ENCODE data around the gene MAPK11. TPM values are rescaled to one million over a fixed set of nuclear protein-coding genes. Genes with fewer than 3 reads are reported as not detected.

Gene MAPK11
- polyA plus RNA-seq, 1 donor (not counting 4 experiments of a cell fraction or from before 2014, with no cell fraction given): 4.6 TPM

GRCh38 chr22:50293441-50294318 is 23.5 kb upstream of the MAPK11 start:
- Histone ChIP-seq H3K27ac (ENCODE audit: control insufficient read depth, insufficient read depth, low read length) (peak overlapping the region; percentile 61), H3K36me3 (ENCODE audit: control insufficient read depth in 2 of 2, extremely low read depth in 1 of 2, insufficient read depth in 2 of 2, low read length in 2 of 2) (peaks cover 20 to 25% of the 10 kb centered on the region in 2 experiments), H3K27me3 (ENCODE audit: control insufficient read depth, extremely low read depth, insufficient read depth, low read length) (no peaks in the 10 kb centered on the region), H3K4me3 (ENCODE audit: control insufficient read depth in 2 of 3, extremely low read depth in 1 of 3, insufficient read depth in 2 of 3, low read depth in 1 of 3, low read length in 3 of 3) (peak overlapping the region; percentile 19 to 57 (median 32)), H3K9ac (ENCODE audit: control insufficient read depth, extremely low read depth, insufficient read depth, low read length) (peak overlapping the region; percentile 50), H3K79me2 (ENCODE audit: control insufficient read depth, insufficient read depth, low read length) (peaks cover 94% of the 10 kb centered on the region), H4K20me1 (ENCODE audit: control insufficient read depth, extremely low read depth, insufficient read depth, low read length) (peaks cover 17% of the 10 kb centered on the region), H3K4me2 (ENCODE audit: control insufficient read depth, extremely low read depth, insufficient read depth, low read depth, low read length) (peak overlapping the region; percentile 79), H2AFZ (ENCODE audit: control insufficient read depth, low read length) (no peak overlapping the region), H3K9me1 (ENCODE audit: control insufficient read depth, extremely low read depth, insufficient read depth, low read length) (no peaks in the 10 kb centered on the region), H3K4me1 (ENCODE audit: control insufficient read depth, extremely low read depth, insufficient read depth, low read length) (peaks cover 18% of the 10 kb centered on the region), H3K9me3 (ENCODE audit: control insufficient read depth, low read depth, low read length) (no peaks in the 10 kb centered on the region)
- FAIRE-seq (no peak), DNase-seq (ENCODE audit: low read depth, low spot score) (no peak)
- TF ChIP-seq EZH2 (IDR thresholded peaks at IDR 0.05; ENCODE audit: low read length) (no peak), CTCF (optimal IDR thresholded peaks at IDR 0.05 in 1 of 3, IDR thresholded peaks at IDR 0.05 in 1 of 3, conservative IDR thresholded peaks at IDR 0.05 in 1 of 3; ENCODE audit: extremely low read depth in 1 of 3, insufficient read depth in 2 of 3, low read length in 3 of 3) (no peak)
- dilution Hi-C loops (cut with MboI; ENCODE audit: extremely low pct_ligation_motif_present, low sequenced_read_pairs): no loop called here

- Histone ChIP-seq H3K9me1 (ENCODE audit: control insufficient read depth, extremely low read depth, insufficient read depth, low read length) (no peaks in the 10 kb centered on the region), H3K27ac (ENCODE audit: control insufficient read depth, insufficient read depth, low read length) (peak overlapping the region; percentile 26), H3K4me3 (ENCODE audit: control insufficient read depth in 2 of 3, extremely low read depth in 1 of 3, insufficient read depth in 2 of 3, low read depth in 1 of 3, low read length in 3 of 3) (peak overlapping the region; percentile 32 to 57 (median 49)), H3K9ac (ENCODE audit: control insufficient read depth, extremely low read depth, insufficient read depth, low read length) (peak overlapping the region; percentile 50), H3K27me3 (ENCODE audit: control insufficient read depth, extremely low read depth, insufficient read depth, low read length) (no peaks in the 10 kb centered on the region), H3K36me3 (ENCODE audit: control insufficient read depth in 2 of 2, extremely low read depth in 1 of 2, insufficient read depth in 2 of 2, low read length in 2 of 2) (peaks cover 25 to 32% of the 10 kb centered on the region in 2 experiments), H4K20me1 (ENCODE audit: control insufficient read depth, extremely low read depth, insufficient read depth, low read length) (peaks cover 19% of the 10 kb centered on the region), H3K9me3 (ENCODE audit: control insufficient read depth, low read depth, low read length) (no peaks in the 10 kb centered on the region), H3K4me2 (ENCODE audit: control insufficient read depth, extremely low read depth, insufficient read depth, low read depth, low read length) (peak overlapping the region; percentile 79), H3K79me2 (ENCODE audit: control insufficient read depth, insufficient read depth, low read length) (peaks cover 93% of the 10 kb centered on the region), H2AFZ (ENCODE audit: control insufficient read depth, low read length) (no peak overlapping the region), H3K4me1 (ENCODE audit: control insufficient read depth, extremely low read depth, insufficient read depth, low read length) (peaks cover 18% of the 10 kb centered on the region)
- dilution Hi-C loops (cut with MboI; ENCODE audit: extremely low pct_ligation_motif_present, low sequenced_read_pairs): no loop called here
- no peak for DNase-seq (ENCODE audit: low read depth, low spot score)
- no peak for FAIRE-seq
- TF ChIP-seq EZH2 (IDR thresholded peaks at IDR 0.05; ENCODE audit: low read length) (no peak), CTCF (optimal IDR thresholded peaks at IDR 0.05 in 1 of 3, IDR thresholded peaks at IDR 0.05 in 1 of 3, conservative IDR thresholded peaks at IDR 0.05 in 1 of 3; ENCODE audit: extremely low read depth in 1 of 3, insufficient read depth in 2 of 3, low read length in 3 of 3) (no peak)
Observed at GRCh38 chr22:50292643-50293440, 22.7 kb upstream of the MAPK11 start.

Measured in keratinocyte (primary cell).